HG02588 (cell line): ENCODE results near the gene WNT10A.

Source experiments
- ATAC-seq: cut with Tn5 transposase; IDR thresholded peaks from one replicate; pipeline ENCODE4 v1.9.1; 2021; ENCODE audit warnings: mild to moderate bottlenecking, moderate library complexity; ENCODE audit not compliant: unreplicated experiment

The WNT10A gene

DNA sequence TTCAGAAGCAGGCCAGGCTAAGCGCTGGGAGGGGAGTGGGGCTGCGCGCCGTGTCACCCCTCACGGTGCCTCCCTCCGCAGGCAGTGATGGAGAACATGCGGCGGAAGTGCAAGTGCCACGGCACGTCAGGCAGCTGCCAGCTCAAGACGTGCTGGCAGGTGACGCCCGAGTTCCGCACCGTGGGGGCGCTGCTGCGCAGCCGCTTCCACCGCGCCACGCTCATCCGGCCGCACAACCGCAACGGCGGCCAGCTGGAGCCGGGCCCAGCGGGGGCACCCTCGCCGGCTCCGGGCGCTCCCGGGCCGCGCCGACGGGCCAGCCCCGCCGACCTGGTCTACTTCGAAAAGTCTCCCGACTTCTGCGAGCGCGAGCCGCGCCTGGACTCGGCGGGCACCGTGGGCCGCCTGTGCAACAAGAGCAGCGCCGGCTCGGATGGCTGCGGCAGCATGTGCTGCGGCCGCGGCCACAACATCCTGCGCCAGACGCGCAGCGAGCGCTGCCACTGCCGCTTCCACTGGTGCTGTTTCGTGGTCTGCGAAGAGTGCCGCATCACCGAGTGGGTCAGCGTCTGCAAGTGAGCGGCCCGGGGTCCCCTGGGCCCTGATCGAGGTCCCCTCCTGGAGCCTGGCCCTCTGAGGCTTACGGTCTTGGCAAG is 12.2 kb downstream of the WNT10A start:
- peak; percentile 35 for ATAC-seq

DNA sequence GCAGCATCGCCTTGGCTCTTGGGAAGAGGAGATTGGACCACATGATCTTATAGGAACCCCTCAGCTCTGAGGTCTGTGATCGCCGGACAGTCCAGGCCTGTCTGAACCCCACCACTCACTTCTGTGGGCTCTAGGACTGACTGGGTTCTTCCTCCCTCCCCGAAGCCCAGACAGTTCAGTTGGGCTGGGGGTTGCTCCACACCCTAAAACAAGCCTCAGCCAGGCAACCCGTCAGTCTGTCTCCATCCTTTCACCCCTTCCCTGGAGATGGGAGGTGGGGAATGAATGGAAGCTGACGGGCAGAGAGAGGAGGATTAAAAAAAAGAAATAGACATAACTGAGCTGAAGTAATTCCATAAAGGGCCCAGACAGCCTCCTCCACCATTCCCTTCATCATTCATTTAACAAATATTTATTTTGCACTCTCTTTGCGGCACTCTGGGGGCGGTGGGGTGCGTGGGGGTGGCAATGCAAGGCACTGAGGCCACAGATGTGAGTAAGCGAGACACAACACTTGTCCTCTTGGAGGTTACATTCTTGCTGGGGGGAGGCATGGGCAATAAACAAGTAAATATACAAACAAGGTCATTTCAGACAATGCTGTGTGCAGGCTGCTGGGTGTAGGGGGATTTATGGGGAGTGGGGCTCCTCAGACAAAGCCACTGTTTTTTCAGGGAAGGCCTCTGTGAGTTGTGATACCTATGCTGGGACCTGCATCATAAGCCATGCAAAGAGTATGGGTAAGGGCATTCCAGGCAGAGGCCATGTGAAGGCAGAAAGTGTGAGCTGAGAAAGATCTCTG is 12.9 kb downstream of the WNT10A start:
- ATAC-seq, result no peak

DNA sequence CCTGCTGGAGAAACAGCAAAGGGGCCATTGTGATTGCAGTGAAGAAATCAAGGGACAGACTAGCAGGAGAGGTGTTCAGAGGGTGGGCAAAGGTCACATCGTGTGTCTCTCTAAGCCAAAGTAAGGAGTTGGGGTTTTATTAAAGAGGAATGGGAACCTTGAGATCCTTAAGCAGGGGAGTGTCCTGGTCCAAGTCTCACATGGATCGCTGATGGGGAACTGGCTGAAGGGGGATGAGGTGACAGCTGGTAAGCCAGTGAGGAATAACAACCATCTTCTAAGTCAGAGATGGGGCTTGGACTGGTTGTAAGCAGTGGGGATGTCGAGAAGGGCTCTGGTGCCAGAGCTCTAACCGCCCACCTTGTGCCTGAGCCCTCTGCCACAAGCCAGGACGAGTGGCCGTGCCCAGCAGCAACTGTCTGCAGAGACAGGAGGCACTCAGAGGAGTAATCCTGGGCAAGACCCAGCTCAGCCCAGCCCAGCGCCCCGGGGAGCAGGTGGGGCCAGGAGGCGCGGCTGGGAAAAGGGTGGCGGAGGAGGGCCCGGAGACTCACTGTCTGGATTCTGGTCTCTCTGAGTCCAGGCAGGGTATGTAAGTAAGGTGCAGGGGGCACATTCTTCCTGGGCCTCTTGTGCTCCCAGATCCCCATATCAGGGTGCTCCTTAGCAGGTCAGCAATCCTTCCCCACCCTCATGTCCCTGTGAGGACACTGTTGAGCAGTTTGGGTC is 13.7 kb downstream of the WNT10A start:
- no peak for ATAC-seq

DNA sequence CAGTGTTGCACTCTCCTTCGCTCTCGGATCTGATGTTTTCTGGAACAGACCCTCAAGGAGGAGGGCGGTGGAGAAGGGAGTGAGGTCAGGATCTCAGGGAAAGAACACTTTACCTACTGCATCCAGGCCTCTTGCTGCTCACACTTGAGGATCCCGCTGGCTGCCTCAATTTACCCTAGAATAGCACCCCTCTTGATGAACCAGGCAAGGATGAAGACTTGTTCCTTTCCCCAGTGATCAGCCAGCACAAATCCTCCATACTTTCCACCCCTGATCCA is 14.2 kb downstream of the WNT10A start:
- no peak for ATAC-seq

DNA sequence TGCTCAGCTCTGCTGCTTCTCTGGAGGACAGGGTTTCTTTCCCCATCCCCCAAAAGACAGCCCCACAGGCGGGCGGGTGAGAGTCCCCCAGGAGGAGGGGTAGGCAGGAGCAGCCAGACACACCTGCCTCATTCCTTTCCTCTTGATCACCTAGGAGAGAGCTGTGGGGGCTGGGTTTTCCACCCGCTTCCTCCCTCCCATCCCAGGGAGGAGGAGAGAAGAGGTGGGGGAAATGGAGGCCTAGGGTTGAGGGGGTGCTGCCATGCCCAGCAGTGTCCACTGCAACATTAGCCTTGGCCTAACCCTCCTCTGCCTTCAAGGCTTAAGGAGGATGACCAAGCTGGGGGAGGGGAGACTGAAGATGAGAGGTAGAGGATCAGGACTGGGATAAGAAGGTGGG is 14.7 kb downstream of the WNT10A start:
- ATAC-seq, result no peak

DNA sequence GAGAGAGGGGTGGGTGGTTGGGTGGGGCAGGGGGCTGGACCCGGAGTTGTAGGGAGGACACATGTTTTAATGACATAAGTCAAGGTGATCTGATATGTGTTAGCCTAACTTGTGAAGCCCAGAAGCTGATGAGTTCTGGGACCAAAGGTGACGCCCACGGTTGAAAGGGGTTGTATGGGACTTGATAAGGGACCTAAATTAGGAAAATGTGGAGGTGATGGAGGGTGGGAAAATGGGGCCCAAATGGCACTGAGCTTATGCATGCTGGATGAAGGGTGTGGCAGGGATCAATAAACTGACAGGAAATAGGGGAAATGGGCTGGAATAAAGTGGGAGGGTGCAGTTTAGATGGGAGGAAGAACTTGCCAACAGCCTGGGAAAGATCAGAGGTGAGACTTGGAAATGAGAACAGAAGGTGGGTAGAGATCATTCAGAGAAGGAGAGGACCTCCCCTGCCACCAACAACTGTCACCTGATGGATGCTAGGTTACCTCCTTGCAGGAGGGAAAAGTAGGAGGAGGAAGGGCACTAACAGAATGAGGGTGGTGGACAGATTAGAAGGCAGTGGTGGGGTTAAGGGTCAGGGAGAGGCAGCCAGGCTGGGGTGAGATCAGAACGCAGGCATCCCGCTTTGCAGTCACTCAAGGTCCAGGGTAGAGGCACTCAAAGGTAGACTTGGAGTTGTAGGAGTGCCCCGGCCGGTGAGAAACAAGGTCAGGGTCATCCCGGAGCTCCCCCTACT is 15.3 kb downstream of the WNT10A start:
- peak; percentile 5 for ATAC-seq

DNA sequence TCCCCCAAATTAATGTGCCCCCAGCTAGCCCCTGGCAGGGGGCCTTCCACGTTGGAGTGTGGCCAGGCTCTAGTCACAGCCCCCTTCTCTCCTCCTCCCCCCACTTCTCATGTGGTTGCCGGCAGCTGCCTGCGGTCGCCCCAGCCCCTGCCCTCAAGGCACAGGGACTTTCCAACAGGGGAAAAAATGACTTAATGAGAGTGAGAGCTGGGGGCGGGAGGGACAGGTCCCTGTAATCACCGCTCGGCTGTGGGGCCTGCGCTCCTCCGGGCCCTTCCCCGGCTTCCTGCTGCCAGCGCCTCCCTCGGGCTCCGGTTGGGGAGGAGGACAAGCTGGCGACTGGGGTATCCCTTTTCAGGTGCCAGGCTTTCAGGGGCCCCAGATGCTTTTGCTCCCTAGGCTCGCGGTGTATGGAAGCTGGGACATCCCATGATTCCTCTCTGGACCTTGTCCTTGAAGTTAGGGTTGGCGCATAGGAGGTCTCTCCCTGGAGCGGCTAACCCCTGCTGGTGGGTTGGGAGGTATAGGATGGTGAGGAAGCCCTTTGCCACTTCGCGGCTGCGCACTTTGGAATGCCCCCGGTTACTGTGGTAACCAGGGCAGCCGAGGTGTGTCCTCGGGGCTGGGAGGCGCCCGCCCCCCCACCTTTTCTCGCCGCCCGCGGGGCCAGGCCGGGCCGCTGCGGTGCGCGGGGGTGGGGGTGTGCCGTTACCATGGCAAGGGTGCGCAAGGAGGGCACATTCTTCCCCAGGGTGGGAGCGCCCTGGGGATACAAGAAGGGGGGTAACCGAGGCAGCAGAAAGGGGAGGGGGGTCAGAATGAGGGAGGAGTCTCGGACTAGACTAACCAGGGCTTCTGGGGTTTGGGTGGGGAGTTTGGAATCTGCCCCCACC is 16.1 kb downstream of the WNT10A start:
- peak; percentile 51 for ATAC-seq

DNA sequence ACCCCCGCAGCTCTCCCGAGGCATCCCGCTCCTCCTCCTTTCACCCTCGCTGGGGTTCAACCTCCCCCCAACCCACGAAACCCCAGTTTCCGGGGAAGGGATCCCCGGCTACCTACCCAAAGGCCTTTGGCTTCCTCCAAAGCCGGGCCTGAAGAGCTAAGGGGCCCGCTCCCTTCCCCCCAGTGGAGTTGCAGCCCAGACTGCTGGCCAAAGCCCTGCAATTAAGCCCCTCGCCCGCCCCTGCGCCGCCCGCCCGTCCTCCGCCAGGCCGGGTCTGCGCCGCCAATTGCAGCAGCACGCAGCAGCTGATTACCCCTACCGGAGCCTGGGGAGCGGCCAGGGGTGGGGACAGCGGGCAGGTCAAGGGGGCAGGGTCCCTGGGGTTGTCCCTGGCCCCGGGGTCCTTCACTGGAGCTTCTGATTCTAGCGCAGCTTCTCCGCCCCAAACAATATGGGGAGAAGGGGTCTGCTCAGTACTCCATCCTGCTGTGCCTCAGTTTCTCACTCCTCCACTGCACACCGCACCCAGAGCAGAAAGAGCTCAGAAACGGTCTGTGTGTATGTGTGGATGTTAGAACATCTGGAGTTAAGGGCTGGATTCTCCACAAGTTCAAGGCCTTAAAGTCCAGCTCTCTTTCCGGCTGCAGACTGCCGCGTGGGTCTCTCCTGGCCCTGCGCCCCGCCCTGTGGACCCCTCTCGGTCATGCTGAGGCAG is 16.9 kb downstream of the WNT10A start:
- ATAC-seq, result peak; percentile 1

DNA sequence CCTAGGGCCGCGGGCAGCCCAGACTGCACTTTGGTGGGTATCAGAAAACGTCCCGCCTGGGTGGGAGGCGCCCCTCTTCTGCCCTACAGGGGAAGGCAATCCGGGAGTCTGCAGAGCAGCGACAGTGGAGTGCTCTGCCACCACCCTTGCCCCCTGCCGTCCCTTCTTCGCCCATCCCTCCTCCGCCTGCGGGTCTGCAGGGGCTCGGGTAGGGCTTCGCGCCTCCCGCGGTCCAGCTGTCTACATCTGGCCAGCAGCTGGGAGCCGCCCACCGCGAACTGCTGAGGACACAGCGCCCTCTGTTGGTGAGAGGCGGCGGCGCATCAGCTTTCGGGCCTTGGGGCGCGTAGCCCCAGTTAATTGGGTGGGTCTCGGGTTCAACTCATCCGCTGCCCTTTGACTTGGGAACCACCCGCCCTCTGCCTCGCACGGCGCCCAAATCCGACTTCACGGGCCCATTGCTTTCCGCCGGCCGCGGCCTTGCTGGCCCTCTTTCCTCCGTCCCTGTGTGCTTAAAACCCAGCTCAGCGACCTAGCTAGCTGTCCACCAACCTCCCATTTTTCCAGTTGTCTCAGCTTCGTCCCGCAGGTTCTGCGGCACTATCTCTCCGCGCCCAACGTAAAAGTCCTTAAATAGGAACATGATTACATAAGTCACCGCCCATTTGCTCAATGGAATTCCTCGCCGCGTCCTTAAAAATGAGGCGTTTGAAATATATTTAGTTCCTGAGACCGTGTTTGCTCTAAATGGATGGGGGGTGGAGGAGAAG is 17.6 kb downstream of the WNT10A start:
- ATAC-seq, result peak; percentile 33

DNA sequence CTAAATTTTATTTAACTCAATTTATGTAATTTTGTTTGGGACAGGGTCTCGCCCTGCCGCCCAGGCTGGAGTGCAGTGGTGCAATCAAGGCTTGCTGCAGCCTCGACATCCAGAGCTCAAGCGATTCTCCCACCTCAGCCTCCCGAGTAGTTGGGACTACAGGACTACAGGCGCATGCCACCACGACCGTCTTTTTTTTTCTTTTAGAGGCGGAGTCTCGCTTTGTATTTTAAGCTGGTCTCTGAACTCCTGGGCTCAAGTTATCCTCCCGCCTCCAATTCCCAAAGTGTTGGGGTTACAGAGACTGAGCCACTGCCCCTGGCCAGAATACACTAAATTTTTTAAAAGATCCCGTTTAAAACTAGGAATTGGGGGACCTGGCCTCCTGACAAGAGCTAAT is 18.5 kb downstream of the WNT10A start:
- no peak for ATAC-seq

DNA sequence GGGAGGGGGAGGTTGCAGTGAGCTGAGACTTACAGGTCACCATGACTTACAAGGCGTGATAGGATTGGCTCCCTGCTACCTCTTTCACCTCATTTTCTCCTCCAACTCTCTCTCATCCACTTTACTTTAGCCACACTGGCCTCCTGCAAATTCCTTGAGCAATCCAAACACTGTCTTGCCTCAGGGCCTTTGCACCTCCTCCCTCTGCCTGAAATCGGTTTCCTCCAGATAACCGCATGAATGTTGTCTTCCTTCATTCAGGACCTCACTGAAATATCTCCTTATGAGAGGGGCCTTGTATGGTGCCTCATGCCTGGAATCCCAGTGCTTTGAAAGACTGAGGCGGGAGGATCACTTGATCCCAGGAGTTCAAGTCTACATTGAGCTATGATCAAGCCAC is 21.8 kb downstream of the WNT10A start:
- no peak for ATAC-seq

DNA sequence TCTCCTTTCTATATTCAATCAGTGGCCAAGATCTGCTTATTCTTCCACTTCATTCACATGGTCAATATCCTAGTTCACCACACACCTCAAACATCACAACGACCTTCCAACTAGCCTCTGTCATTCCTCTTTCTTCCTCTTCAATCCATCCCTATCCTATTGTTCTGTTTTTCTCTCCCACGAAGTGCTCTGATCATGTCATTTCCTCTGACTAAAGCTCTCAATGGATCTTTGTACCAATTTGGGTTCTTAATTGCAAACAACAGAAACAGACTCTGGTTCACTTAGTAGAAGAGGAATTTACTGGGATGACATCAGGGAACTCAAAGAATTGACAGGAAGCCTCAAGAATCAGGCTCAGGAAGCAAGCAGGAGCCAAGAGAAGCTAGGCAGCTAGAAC is 23.5 kb downstream of the WNT10A start:
- no peak for ATAC-seq

DNA sequence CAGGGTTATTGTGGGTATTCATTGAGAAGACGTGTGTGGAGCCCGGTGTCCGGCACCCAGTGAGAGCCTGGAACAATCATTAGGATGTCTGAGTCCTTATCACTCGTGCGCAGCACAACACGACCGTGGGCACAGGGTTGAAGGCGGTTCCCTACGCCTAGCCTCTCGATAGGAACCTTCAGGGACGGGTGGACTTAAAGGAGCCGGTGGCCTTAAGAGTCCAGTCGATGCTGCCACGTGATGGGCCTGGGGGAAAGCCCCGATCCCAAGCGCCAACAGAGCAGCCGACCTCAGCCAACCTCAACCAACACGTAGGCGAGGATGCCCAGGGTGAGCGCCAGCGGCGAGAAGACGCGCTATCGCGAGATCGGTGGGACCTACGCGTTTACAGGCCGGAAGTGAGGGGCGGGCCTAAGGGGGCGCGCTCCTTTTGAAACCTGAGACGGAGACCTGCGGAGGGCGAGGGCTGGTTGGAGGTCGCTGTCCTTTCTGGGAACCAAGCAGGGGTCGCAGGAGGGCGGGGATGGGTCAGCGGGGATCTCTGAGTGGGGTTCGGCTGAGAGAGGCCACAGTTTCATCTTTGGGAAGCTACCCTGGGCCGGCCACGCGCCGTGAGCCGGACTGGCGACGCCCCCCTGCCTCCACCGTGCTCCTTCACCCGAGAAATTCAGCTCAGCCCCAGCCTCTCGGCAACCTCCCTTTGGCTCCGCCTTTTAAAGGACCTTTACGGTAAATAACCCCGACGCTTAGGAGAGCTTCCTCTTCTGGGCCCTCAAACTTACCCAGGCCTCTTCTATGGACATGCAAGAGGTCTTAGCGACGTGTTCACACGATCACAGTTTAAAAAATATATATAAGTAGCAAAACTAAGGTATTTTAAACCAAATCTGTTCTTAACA is 28.3 kb downstream of the WNT10A start:
- peak; percentile 93 for ATAC-seq

DNA sequence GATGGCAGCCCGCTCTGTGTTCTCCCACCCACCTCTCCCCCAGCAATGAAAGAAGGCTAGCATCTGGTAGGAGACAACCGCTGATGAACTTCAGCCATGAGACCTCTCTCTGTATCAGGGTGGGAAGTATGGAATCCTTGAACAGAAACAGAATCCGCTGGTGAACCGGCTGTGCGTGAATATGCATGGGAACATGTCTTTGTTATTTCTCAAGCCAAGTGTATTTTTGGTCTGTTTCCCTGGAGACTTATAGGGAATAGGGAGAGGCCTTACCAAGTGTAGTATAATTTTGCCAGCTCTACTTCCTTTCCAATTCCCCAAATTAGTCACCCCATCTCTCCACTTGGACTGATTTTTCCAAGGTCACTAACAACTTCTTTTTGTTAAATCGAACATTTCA is 30.1 kb downstream of the WNT10A start:
- ATAC-seq, result no peak

DNA sequence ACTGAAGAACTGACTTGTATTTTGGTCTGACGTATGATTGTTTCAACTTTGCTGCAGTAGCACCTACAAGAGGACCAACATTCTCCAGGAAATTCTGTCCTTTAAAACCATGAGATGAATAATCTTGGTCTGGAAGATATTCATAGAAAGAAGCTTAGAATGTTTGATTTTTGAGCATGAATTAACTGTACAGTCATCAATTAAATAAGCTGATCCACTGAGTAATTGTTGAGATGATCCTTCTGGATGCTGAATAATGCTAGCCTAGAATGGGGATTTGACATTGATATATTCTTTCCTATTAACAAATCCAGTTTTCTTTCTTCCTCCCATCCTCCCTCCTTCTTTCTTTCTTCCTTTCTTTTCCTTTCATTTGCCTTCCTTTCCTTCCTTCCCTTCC is 39.9 kb downstream of the WNT10A start:
- ATAC-seq, result no peak

DNA sequence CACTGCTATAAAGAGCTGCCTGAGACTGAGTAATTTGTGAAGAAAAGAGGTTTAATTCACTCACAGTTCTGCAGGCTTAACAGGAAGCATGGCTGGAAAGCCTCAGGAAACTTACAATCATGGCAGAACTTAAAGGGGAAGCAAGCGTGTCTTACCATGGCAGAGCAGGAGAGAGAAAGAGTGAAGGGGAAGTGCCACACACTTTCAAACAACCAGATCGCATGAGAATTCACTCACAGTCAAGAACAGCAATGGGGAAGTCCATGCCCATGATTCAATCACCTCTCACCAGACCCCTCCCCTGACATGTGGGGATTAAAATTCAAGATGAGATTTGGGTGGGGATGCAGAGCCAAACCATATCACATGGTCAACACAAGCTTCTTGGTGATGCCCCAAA is 44.1 kb downstream of the WNT10A start:
- ATAC-seq, result no peak

DNA sequence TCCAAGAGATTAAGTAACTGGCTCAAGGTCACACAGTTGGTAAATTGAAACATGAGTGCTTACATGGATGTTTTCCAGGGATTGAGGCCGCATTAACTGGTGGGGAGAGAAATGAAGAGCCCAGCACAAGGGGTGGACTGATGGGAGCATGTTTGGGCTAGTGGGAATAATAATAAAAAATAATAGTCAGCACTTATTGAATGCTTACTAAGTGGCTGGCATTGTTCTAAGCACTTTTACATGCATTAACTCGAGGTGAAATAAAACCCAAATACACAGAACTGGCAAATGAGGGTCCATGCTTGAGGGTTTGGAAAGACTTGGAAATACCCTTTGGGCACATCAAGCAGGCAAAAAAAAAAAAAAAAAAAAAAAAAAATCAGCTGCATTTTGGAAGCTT is 44.8 kb downstream of the WNT10A start:
- ATAC-seq, result no peak

DNA sequence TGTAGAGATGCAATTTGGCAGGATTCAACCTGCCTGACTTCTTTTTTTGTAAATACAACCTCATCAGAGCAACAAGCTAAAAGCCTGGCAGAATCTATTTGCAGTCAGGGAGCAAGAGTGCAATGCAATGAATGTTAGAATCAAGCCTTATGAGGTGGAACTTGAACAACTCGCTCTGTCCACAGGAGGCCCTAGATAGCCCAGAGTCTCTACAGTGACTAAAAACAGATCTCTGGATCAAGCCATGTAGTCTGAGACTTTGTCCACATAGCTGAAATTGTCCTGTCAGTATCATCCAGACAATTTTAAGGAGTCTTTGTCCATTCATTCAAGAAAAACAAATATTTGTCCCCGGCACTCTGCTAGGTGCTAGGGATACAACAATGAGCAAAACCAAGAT is 46.8 kb downstream of the WNT10A start:
- ATAC-seq, result no peak
